Type B pancreatic cell (in vitro differentiated cells): ENCODE data around the gene FERMT1. TPM values are rescaled to one million over a fixed set of nuclear protein-coding genes. Genes with fewer than 3 reads are reported as not detected.

ENCODE experiments used
- DNase-seq: peaks from one replicate; pipeline ENCODE4 v3.0.0; 2021; ENCODE audit warnings: mixed read lengths; ENCODE audit not compliant: unreplicated experiment; ENCODE audit errors: extremely low spot score
- H3K27ac Mint-ChIP-seq: 2 replicates; pipeline ENCODE4 v1.8.0; 2021; ENCODE audit warnings: mild to moderate bottlenecking, mixed read lengths
- H3K27me3 Mint-ChIP-seq: 2 replicates; pipeline ENCODE4 v1.8.0; 2021; ENCODE audit warnings: mixed read lengths
- H3K36me3 Mint-ChIP-seq: 2 replicates; pipeline ENCODE4 v1.8.0; 2021; ENCODE audit warnings: mixed read lengths
- H3K4me1 Mint-ChIP-seq: one replicate; pipeline ENCODE4 v1.8.0; 2021; ENCODE audit warnings: mixed read lengths; ENCODE audit not compliant: unreplicated experiment
- H3K4me3 Mint-ChIP-seq: 2 replicates; pipeline ENCODE4 v1.8.0; 2021; ENCODE audit warnings: mild to moderate bottlenecking, mixed read lengths
- H3K9me3 Mint-ChIP-seq: 2 replicates; pipeline ENCODE4 v1.8.0; 2021; ENCODE audit warnings: mixed read lengths
- CTCF ChIP-seq: fragments of 200-600 bp; sonication (generic); conservative IDR thresholded peaks from 2 replicates; pipeline ENCODE4 v1.5.0; 2021; ENCODE audit warnings: antibody characterized with exemption, mild to moderate bottlenecking
- total RNA-seq: library from RNA; stranded (reverse); gene quantifications from 2 replicates; pipeline ENCODE4 v1.2.1, GENCODE V29; 2021; ENCODE audit warnings: low replicate concordance

The FERMT1 gene
- total RNA-seq, 1 donor from 2014 or later: 7.1 TPM

- DNase-seq: no peak
- Mint-ChIP-seq H3K4me1 (peaks cover 19% of the 10 kb centered on the region), H3K9me3 (no peaks in the 10 kb centered on the region), H3K4me3 (no peak overlapping the region), H3K36me3 (no peaks in the 10 kb centered on the region), H3K27me3 (peaks cover under 1% of the 10 kb centered on the region), H3K27ac (peak overlapping the region; percentile 69)
- TF ChIP-seq CTCF: no peak
These were observed 62.6 kb downstream of the FERMT1 start for GRCh38 chr20:6060213-6060612.

- peaks cover 30% of the 10 kb centered on the region for H3K4me1 Mint-ChIP-seq
These were observed 64.0 kb downstream of the FERMT1 start for GRCh38 chr20:6058684-6059295.

GRCh38 chr20:6057691-6058090 lies 65.1 kb downstream of the FERMT1 start:
- DNase-seq: no peak
- TF ChIP-seq CTCF: no peak
- Mint-ChIP-seq H3K4me1 (peaks cover 37% of the 10 kb centered on the region), H3K27me3 (peaks cover 22% of the 10 kb centered on the region), H3K36me3 (no peaks in the 10 kb centered on the region), H3K4me3 (no peak overlapping the region), H3K9me3 (no peaks in the 10 kb centered on the region), H3K27ac (peak overlapping the region; percentile 69)

More at GRCh38 chr20:6058684-6059295, 64.0 kb downstream of the FERMT1 start:
- peaks cover 11% of the 10 kb centered on the region for H3K27me3 Mint-ChIP-seq
- no peaks in the 10 kb centered on the region for H3K36me3 Mint-ChIP-seq
- DNase-seq: no peak
- H3K9me3 Mint-ChIP-seq: no peaks in the 10 kb centered on the region
- no peak for TF ChIP-seq CTCF
- peak overlapping the region; percentile 69 for H3K27ac Mint-ChIP-seq
- peak overlapping the region; percentile 6 for H3K4me3 Mint-ChIP-seq

GRCh38 chr20:6057139-6057538 lies 65.7 kb downstream of the FERMT1 start:
- H3K4me3 Mint-ChIP-seq: no peak overlapping the region
- H3K36me3 Mint-ChIP-seq: no peaks in the 10 kb centered on the region
- H3K4me1 Mint-ChIP-seq: peaks cover 37% of the 10 kb centered on the region
- no peak for TF ChIP-seq CTCF
- no peak for DNase-seq
- peaks cover 23% of the 10 kb centered on the region for H3K27me3 Mint-ChIP-seq
- no peaks in the 10 kb centered on the region for H3K9me3 Mint-ChIP-seq
- no peak overlapping the region for H3K27ac Mint-ChIP-seq

GRCh38 chr20:6055981-6056569 lies 66.8 kb downstream of the FERMT1 start:
- Mint-ChIP-seq H3K27ac (peak overlapping the region; percentile 13), H3K27me3 (peaks cover 33% of the 10 kb centered on the region), H3K9me3 (no peaks in the 10 kb centered on the region), H3K36me3 (no peaks in the 10 kb centered on the region), H3K4me3 (no peak overlapping the region), H3K4me1 (peaks cover 37% of the 10 kb centered on the region)
- DNase-seq: no peak
- no peak for TF ChIP-seq CTCF
